ENCODE measurements around the gene TGM6. TPM values are rescaled to one million over a fixed set of nuclear protein-coding genes. Genes with fewer than 3 reads are reported as not detected.

TGM6 gene
- total and polyA plus RNA-seq, 10 donors, result not detected

- DNase-seq, result no peak
- intact Hi-C loops (cut with DNase I; ENCODE audit: low total_unique reads), result no loop called here
- Histone ChIP-seq H3K27ac (no peak overlapping the region), H3K36me3 (no peaks in the 10 kb centered on the region), H3K4me3 (no peak overlapping the region), H3K9me3 (peaks cover 0 to 15% (median 9%) of the 10 kb centered on the region in 8 donors), H3K27me3 (replicated peaks in 1 of 7) (no peaks in the 10 kb centered on the region), H3K4me1 (no peaks in the 10 kb centered on the region)
- WGBS, 5 donors, result 62 to 75% (median 71%) methylated on average over 4 of the region's 4 CpGs
- TF ChIP-seq POLR2AphosphoS5 (IDR thresholded peaks at IDR 0.05) (no peak), POLR2A (IDR thresholded peaks at IDR 0.05) (no peak), CTCF (IDR thresholded peaks at IDR 0.05 in 8 of 11, conservative IDR thresholded peaks at IDR 0.05 in 3 of 11) (no peak)
Measured at GRCh38 chr20:2446845-2447244, 66.1 kb downstream of the TGM6 start.

GRCh38 chr20:2449386-2449785 lies 68.7 kb downstream of the TGM6 start:
- Histone ChIP-seq H3K27ac (no peak overlapping the region), H3K4me3 (no peak overlapping the region), H3K27me3 (replicated peaks in 1 of 7) (no peaks in the 10 kb centered on the region), H3K4me1 (peaks cover 0 to under 1% (median 0%) of the 10 kb centered on the region in 6 donors), H3K36me3 (no peaks in the 10 kb centered on the region), H3K9me3 (peaks cover 0 to 15% (median 9%) of the 10 kb centered on the region in 8 donors)
- intact Hi-C loops (cut with DNase I; ENCODE audit: low total_unique reads), result no loop called here
- no peak for DNase-seq
- 82 to 94% (median 93%) methylated on average over 1 of the region's 1 CpG for WGBS, 5 donors
- no peak for TF ChIP-seq CTCF (IDR thresholded peaks at IDR 0.05 in 8 of 11, conservative IDR thresholded peaks at IDR 0.05 in 3 of 11)
- TF ChIP-seq POLR2AphosphoS5 (IDR thresholded peaks at IDR 0.05), result no peak
- no peak for TF ChIP-seq POLR2A (IDR thresholded peaks at IDR 0.05)

DNA sequence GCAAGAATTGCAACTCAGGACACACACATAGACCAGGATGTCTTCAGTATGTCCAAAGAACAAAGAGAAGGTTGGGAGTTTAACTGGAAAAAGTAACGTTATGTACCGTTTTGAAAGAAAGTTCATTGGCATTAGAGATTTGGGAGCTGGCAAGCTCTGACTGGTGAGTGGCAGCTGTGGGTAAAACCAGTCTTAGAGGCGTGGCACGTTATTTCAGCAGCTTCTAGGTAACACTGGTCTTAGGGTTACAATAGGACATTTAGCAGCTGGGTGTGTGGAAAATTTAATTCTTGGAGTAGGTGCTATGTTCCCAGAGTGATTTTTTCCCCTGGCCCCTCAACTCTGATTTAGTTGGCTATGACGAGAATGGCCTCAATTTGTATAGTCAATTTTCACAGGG lies 70.7 kb downstream of the TGM6 start:
- 86 to 93% (median 91%) methylated on average over 5 of the region's 5 CpGs for WGBS, 5 donors
- intact Hi-C loops (cut with DNase I; ENCODE audit: low total_unique reads), result loop anchor here (5.0 kb wide), 1 partner anchor 244 kb away; no protein-coding TSS in a partner anchor
- TF ChIP-seq CTCF (IDR thresholded peaks at IDR 0.05 in 8 of 11, conservative IDR thresholded peaks at IDR 0.05 in 3 of 11) (no peak), POLR2A (IDR thresholded peaks at IDR 0.05) (no peak), POLR2AphosphoS5 (IDR thresholded peaks at IDR 0.05) (no peak)
- no peaks in the 10 kb centered on the region for H3K27me3 ChIP-seq (replicated peaks in 1 of 7)
- DNase-seq, result no peak
- H3K9me3 ChIP-seq, result peaks cover 0 to 11% (median 7%) of the 10 kb centered on the region in 8 donors
- no peaks in the 10 kb centered on the region for H3K36me3 ChIP-seq
- no peak overlapping the region for H3K27ac ChIP-seq
- peaks cover 0 to 6% (median 0%) of the 10 kb centered on the region in 6 donors for H3K4me1 ChIP-seq
- no peak overlapping the region for H3K4me3 ChIP-seq

DNA sequence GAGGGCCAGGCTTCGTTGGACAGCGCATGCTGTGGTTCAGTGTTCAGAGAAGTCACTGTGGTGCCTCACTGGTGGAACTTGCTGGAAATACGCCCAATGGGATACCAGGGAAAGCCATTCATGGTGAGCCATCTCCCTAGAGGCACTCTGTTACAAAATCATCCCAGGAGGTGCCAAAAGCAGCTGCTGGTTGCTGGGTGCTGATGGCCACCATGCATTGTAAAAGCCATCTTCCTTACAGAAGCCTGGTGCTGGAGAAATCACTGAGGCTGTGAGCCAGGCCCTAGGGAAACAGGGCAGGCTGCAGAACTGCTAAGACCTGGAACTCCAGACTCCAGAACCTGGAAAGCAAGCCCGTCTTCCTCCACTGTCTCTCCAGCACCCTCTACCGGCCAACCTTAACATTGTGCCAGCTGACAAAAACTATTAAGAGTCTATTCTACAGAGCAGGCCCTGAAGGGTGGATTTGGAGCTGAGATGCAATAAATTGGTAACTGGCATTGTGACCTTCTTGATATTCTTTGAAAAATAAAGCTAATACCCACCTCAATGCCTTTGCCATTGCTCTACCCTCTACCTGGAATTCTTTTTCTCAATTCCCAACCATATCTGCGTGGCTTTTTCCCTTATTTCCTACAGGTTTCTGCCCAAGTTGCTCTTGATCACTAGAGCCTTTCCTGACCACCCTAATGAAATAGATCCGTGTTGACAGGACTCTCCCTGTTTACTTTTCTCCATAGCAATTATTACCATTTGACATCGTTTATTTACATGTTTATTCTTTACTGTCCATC lies 71.4 kb downstream of the TGM6 start:
- Histone ChIP-seq H3K4me1 (peaks cover 0 to 6% (median 0%) of the 10 kb centered on the region in 6 donors), H3K9me3 (peaks cover 0 to 5% (median under 1%) of the 10 kb centered on the region in 8 donors), H3K4me3 (no peak overlapping the region), H3K27ac (no peak overlapping the region), H3K36me3 (peaks cover 0 to 5% (median 0%) of the 10 kb centered on the region in 6 donors), H3K27me3 (replicated peaks in 1 of 7) (no peaks in the 10 kb centered on the region)
- no peak for DNase-seq
- TF ChIP-seq POLR2A (IDR thresholded peaks at IDR 0.05), result no peak
- no peak for TF ChIP-seq POLR2AphosphoS5 (IDR thresholded peaks at IDR 0.05)
- TF ChIP-seq CTCF (IDR thresholded peaks at IDR 0.05 in 8 of 11, conservative IDR thresholded peaks at IDR 0.05 in 3 of 11), result peak; percentile 35 to 78 (median 67)
- intact Hi-C loops (cut with DNase I; ENCODE audit: low total_unique reads), result loop anchor here (5.0 kb wide), 1 partner anchor 245 kb away; no protein-coding TSS in a partner anchor
- 53 to 60% (median 55%) methylated on average over 8 of the region's 8 CpGs for WGBS, 5 donors

Data from spleen (tissue), 11 donors.